ENCODE data around the gene TBC1D19. TPM values are rescaled to one million over a fixed set of nuclear protein-coding genes. Genes with fewer than 3 reads are reported as not detected.

TBC1D19 gene
- total and polyA plus RNA-seq, 2 donors (not counting 1 experiment from before 2014, with no cell fraction given): 1.8 to 11.0 TPM

DNA sequence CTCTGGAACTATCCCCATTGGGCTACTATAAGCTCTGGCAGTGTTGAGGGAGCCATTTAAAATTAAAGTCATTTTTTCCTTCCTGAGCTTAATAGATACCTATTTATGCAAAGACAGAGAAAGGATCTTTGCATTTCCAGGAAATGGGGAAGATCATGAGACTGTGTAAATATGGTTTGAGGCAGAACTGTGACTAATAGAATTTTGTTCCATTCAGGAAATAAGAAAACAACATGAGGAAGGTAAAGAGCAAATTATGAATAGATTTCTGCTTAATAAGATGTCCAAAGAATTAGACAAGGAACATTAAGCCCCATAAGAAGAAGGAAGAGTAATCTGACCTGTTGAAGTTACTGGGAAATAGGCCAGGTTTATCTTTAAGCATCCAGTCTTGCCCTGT is 17.8 kb upstream of the TBC1D19 start:
- no peaks in the 10 kb centered on the region for H3K4me1 Mint-ChIP-seq

DNA sequence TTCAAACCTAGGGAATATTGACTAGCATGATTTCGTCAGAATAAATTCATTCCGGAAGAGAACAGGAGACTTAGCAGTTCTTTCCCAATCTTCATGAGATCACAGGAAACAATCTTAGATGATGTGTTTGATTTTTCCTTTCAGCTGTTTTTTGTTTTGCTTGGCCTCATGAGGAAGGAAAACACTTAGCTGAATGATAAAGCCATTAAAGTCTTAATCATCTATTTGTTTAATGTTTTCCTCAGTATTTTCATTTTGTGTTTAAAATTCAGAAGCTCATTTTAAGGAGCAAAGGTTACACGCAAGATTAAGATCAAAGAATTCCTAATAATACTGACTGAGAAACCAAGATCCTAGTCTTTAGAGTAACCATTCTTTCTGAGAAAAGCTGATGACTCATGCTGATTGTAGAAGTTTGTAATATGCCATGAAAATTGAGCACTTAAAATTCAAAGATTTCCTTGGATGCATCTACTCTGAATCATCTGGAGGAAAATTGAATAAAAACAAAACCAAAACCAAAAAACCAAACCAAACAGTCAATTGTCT is 15.4 kb upstream of the TBC1D19 start:
- no peak overlapping the region for H3K9ac ChIP-seq (ENCODE audit: low read length)
- Mint-ChIP-seq H3K9me3 (ENCODE audit: insufficient read depth) (no peaks in the 10 kb centered on the region), H3K27ac (no peak overlapping the region), H3K27me3 (peaks cover 15% of the 10 kb centered on the region), H3K4me3 (no peak overlapping the region), H3K4me1 (no peaks in the 10 kb centered on the region)
- H3K9me3 ChIP-seq (ENCODE audit: control extremely low read depth in 1 of 3, control insufficient read depth in 2 of 3, insufficient read depth in 1 of 3, low read length in 2 of 3): no peaks in the 10 kb centered on the region
- no peak overlapping the region for H3K4me2 ChIP-seq (replicated peaks; ENCODE audit: low read depth, low read length, poor library complexity, severe bottlenecking)
- ChIA-PET CTCF (no interaction called here), POLR2A (no interaction called here)
- WGBS (ENCODE audit: insufficient coverage): no CpG with 5 or more reads among the region's 3 CpGs
- H3K36me3 ChIP-seq (replicated peaks in 1 of 2; ENCODE audit: control extremely low read depth in 1 of 2, control insufficient read depth in 1 of 2, extremely low read depth in 1 of 2, insufficient read depth in 2 of 2, low read length in 1 of 2): no peaks in the 10 kb centered on the region
- H3K4me1 ChIP-seq (ENCODE audit: control insufficient read depth in 2 of 2, insufficient read depth in 2 of 2, low read length in 2 of 2): no peaks in the 10 kb centered on the region
- ATAC-seq (ENCODE audit: low read depth) (no peak), DNase-seq (no peak)
- H3K27ac ChIP-seq (ENCODE audit: low read length in 2 of 2): no peak overlapping the region
- no peak overlapping the region for H2AFZ ChIP-seq (ENCODE audit: insufficient read depth, low read depth, low read length, poor library complexity, severe bottlenecking)
- no peak overlapping the region for H3K4me3 ChIP-seq (ENCODE audit: control extremely low read depth in 1 of 5, extremely low read depth in 1 of 5, insufficient read depth in 1 of 5, low read depth in 2 of 5, low read length in 4 of 5)
- intact Hi-C loops (cut with micrococcal nuclease): no loop called here
- no peaks in the 10 kb centered on the region for H4K20me1 ChIP-seq (ENCODE audit: control insufficient read depth, insufficient read depth, low read length, poor library complexity, severe bottlenecking)
- no peaks in the 10 kb centered on the region for H3K79me2 ChIP-seq (ENCODE audit: control insufficient read depth, insufficient read depth, low read length)
- peaks cover 0 to 6% (median 2%) of the 10 kb centered on the region in 4 experiments for H3K27me3 ChIP-seq (replicated peaks in 1 of 4; ENCODE audit: control extremely low read depth in 1 of 4, control insufficient read depth in 3 of 4, insufficient read depth in 4 of 4, low read length in 3 of 4)
- TF ChIP-seq EZH2 (IDR thresholded peaks at IDR 0.05; ENCODE audit: borderline replicate concordance, insufficient read depth, low read depth, low read length, poor library complexity, severe bottlenecking): no peak
- TF ChIP-seq, protein P1, sequence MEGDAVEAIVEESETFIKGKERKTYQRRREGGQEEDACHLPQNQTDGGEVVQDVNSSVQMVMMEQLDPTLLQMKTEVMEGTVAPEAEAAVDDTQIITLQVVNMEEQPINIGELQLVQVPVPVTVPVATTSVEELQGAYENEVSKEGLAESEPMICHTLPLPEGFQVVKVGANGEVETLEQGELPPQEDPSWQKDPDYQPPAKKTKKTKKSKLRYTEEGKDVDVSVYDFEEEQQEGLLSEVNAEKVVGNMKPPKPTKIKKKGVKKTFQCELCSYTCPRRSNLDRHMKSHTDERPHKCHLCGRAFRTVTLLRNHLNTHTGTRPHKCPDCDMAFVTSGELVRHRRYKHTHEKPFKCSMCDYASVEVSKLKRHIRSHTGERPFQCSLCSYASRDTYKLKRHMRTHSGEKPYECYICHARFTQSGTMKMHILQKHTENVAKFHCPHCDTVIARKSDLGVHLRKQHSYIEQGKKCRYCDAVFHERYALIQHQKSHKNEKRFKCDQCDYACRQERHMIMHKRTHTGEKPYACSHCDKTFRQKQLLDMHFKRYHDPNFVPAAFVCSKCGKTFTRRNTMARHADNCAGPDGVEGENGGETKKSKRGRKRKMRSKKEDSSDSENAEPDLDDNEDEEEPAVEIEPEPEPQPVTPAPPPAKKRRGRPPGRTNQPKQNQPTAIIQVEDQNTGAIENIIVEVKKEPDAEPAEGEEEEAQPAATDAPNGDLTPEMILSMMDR (IDR thresholded peaks at IDR 0.05): no peak

More for the DNA sequence above, 17.8 kb upstream of the TBC1D19 start:
- H3K79me2 ChIP-seq (ENCODE audit: control insufficient read depth, insufficient read depth, low read length): no peaks in the 10 kb centered on the region
- no peaks in the 10 kb centered on the region for H3K4me1 ChIP-seq (ENCODE audit: control insufficient read depth in 2 of 2, insufficient read depth in 2 of 2, low read length in 2 of 2)
- H3K9ac ChIP-seq (ENCODE audit: low read length): no peak overlapping the region
- H3K9me3 ChIP-seq (ENCODE audit: control extremely low read depth in 1 of 3, control insufficient read depth in 2 of 3, insufficient read depth in 1 of 3, low read length in 2 of 3): peaks cover 0 to 3% (median 0%) of the 10 kb centered on the region in 3 donors
- no peak overlapping the region for H3K4me3 Mint-ChIP-seq
- TF ChIP-seq, protein P1 (IDR thresholded peaks at IDR 0.05): no peak
- TF ChIP-seq EZH2 (IDR thresholded peaks at IDR 0.05; ENCODE audit: borderline replicate concordance, insufficient read depth, low read depth, low read length, poor library complexity, severe bottlenecking): no peak
- CTCF ChIA-PET: no interaction called here
- H3K4me2 ChIP-seq (replicated peaks; ENCODE audit: low read depth, low read length, poor library complexity, severe bottlenecking): no peak overlapping the region
- no peak overlapping the region for H3K27ac Mint-ChIP-seq
- DNase-seq: no peak
- no peaks in the 10 kb centered on the region for H3K9me3 Mint-ChIP-seq (ENCODE audit: insufficient read depth)
- H3K27me3 ChIP-seq (replicated peaks in 1 of 4; ENCODE audit: control extremely low read depth in 1 of 4, control insufficient read depth in 3 of 4, insufficient read depth in 4 of 4, low read length in 3 of 4): peaks cover 0 to 6% (median 2%) of the 10 kb centered on the region in 4 experiments
- H4K20me1 ChIP-seq (ENCODE audit: control insufficient read depth, insufficient read depth, low read length, poor library complexity, severe bottlenecking): no peaks in the 10 kb centered on the region
- intact Hi-C loops (cut with micrococcal nuclease): no loop called here
- H3K27ac ChIP-seq (ENCODE audit: low read length in 2 of 2): no peak overlapping the region
- no peak for ATAC-seq (ENCODE audit: low read depth)
- H3K27me3 Mint-ChIP-seq: peaks cover 17% of the 10 kb centered on the region
- no peaks in the 10 kb centered on the region for H3K36me3 ChIP-seq (replicated peaks in 1 of 2; ENCODE audit: control extremely low read depth in 1 of 2, control insufficient read depth in 1 of 2, extremely low read depth in 1 of 2, insufficient read depth in 2 of 2, low read length in 1 of 2)
- H2AFZ ChIP-seq (ENCODE audit: insufficient read depth, low read depth, low read length, poor library complexity, severe bottlenecking): no peak overlapping the region
- H3K4me3 ChIP-seq (ENCODE audit: control extremely low read depth in 1 of 5, extremely low read depth in 1 of 5, insufficient read depth in 1 of 5, low read depth in 2 of 5, low read length in 4 of 5): no peak overlapping the region
- POLR2A ChIA-PET: no interaction called here
